ENCODE results near the gene PAK2.
"Not testable (repeated sequence)": the region's sequence is repeated elsewhere in the genome, so short reads cannot be mapped to it uniquely, and the experiment has no call there.

Gene PAK2

DNA sequence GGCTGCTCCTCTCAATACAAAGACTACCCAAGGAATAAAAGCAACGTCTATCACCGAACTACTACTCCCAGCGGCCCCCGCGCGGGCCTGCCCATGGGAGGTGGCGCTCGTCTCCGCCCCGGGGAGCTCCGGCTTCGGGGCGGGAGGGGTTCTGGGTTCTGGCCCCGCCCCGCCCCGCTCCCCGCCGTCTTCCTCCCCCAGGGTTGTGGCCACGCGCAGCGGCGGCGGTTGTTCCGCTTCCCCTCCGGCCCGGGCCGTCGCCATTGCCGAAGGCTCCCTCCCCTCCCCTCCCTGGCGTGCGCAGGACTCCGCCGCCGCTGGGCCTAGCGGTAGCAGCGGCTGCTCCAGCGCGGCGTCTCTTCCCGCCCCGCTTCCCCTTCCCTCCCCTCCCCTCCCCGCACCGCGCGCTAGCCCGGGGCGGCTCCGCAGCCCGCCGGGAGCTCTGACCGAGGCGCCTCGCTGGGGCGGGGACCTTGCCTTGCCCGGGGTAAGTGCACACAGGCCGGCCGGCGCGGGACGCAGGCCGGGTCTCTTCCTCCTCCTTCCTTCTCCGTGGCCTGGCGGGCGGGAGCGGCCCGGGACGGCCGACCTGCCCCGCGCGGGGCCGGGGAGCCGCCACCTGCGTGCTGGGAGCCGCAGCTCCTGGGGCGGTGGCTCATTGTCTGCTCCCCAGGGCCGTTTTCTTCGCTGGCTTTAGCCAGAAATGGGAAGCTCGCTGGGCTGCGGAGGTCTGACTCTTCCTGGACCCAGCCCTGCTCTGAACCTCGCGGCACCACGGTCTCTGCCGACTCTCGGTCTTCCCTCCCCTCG, at the start of gene PAK2:
Gene PAK2, plus strand, starts transcription at position 187 of the 810 bp plus-strand sequence. CDS start 42,790 bp downstream, outside the sequence.
- peak; percentile 90 to 93 for DNase-seq

- no peak for DNase-seq
Measured at GRCh38 chr3:196689941-196690660, 49.6 kb upstream of the PAK2 start.

DNA sequence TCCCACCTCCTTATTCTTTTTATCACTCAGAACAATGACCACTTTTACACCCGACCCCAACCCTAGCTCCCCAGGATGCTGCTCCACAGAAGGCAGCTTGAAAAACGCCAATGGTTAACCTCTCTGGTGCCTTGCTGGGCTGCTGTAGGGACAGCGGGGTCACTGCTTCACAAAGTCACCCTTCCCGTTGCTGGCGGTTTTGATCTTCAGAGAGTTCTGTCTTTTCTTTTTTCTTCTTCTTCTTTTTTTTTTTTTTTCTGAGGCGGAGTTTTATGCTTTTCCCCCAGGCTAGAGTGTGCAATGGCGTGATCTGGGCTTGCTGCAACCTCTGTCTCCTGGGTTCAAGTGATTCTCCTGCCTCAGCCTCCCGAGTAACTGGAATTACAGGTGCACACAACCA, 48.3 kb upstream of the PAK2 start:
- no peak for DNase-seq

GRCh38 chr3:196694202-196694638, 45.4 kb upstream of the PAK2 start:
- DNase-seq = peak; percentile 33 to 65

- DNase-seq = peak; percentile 9 to 38
Measured at GRCh38 chr3:196694941-196695848, 44.5 kb upstream of the PAK2 start.

DNA sequence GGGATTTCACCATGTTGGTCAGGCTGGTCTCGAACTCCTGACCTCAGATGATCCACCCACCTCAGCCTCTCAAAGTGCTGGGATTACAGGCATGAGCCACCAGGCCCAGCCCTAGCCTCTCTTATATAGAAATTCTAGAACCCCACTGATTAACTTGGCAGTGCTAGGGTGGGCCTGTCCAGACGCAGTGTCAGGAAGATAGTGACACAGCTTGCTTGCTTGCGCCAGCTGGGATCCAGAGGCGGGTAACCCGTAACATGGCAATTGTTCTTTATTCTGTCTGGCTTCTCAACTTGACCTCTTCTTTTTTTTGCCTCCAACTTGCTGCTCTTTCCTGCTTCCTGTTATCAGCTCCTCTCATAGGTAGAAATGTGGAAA, 43.8 kb upstream of the PAK2 start:
- no peak for DNase-seq

GRCh38 chr3:196697270-196697669, 42.4 kb upstream of the PAK2 start:
- no peak for DNase-seq

- DNase-seq = no peak
Measured at GRCh38 chr3:196699749-196700148, 39.9 kb upstream of the PAK2 start.

GRCh38 chr3:196700801-196701200, 38.9 kb upstream of the PAK2 start:
- no peak for DNase-seq

- DNase-seq = no peak
Measured at GRCh38 chr3:196706327-196706726, 33.3 kb upstream of the PAK2 start.

DNA sequence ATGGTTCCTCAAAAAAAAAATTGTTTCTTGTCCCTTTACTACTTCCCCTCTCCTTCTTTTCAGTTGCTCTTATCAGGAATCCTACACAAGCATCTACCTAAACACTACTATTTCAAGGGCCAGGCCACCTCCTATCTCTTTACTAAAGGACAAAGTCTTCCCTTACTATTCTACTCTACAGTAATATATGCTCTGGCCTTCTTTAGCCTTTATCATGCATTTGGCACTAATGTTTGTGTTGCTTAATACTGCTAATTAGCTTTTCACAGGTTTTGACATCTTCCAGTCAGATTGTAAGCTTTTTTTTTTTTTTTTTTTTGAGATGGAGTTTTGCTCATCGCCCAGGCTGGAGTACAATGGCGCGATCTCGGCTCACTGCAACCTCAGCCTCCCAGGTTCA, 32.9 kb upstream of the PAK2 start:
- no peak for DNase-seq

- DNase-seq = no peak
Measured at GRCh38 chr3:196707566-196707965, 32.1 kb upstream of the PAK2 start.

DNA sequence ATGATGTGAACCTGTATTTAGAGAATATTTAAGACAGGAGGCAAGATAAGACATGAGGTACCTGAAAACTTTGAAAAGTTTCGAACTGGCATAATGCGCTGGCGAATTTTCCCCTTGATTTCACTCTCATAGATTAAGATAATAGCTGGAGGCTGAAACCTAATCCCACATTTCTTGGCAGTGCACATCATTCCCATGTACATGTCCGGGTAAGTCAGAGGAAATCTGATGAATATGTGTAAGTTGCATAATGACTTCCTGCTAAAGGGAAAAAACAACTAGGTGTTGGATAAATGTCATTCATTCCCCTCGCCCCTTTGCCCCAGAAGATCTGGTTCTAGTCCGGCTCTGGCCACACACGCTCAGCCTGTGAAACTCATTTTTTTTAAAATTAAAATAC, 31.2 kb upstream of the PAK2 start:
- DNase-seq = no peak

GRCh38 chr3:196711838-196712513, 27.7 kb upstream of the PAK2 start, which contains the start of the genes CEP19 and PIGX:
Gene CEP19 (minus strand): TSS chr3:196712250. CDS start chr3:196708657, 3,593 bp downstream.
Gene PIGX (plus strand): TSS chr3:196712377.
- peak; percentile 93 to 94 for DNase-seq

DNA sequence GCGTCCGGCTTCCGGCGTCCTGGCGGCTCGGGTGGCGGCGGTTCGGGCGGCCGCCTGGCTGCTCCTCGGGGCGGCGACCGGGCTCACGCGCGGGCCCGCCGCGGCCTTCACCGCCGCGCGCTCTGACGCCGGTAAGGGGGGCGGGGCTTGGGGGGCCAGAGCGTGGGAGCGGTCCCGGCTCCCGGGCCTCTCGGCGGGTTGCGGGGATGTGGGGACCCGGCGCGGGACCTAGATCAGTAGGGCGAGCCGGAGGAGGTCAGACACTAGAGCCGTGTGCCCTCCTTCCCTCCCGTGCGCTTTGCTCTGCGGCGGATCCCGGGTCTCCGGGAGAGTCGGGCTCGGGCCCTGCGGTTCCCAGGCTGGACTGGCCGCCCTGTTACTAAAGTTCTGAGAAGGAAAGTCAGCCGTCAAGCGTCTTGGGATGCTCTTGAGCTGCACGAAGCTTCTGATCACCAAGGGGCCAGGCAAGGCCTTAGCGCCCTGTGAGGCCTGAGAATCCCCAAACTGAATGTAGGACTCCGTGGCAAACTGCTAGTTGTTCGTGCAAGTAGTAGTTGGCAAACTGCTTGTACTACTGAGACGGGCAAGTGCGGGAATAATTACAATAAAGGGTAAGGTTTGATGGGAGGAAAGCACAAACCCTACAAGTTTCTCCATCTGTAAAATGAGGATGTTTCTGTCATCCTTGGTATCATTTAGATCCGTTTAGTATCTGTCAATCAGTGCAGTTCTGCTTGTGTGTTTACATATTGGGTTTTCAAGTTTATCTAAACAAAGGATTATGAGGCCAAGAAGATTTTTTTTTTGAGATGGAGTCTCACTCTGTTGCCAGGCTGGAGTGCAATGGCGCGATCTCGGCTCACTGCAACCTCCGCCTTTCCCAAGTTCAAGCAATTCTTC, 26.9 kb upstream of the PAK2 start:
- DNase-seq = peak; percentile 68 to 79

DNA sequence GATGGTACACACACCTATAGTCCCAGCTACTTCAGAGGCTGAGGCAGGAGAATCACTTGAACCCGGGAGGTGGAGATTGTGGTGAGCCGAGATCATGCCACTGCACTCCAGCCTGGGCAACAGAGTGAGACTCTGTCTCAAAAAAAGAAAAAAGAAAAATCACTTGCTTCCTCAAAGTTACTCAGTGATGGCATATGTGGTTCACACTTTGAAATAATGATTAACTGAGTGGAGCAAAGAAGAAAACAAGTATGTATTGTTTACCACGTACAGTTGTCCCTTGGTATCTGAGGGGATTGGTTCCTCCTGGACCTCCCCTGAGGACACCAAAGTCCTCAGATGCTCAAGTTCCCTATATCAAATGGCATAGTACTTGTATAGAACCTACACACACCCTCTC, 22.5 kb upstream of the PAK2 start:
- not testable (repeated sequence) for DNase-seq

- DNase-seq = no peak
Measured at GRCh38 chr3:196721097-196721496, 18.6 kb upstream of the PAK2 start.

- DNase-seq = peak in 1 of 2 donors; percentile 40
Measured at GRCh38 chr3:196726788-196727675, 12.6 kb upstream of the PAK2 start.

GRCh38 chr3:196735751-196736150, 3.9 kb upstream of the PAK2 start:
- no peak for DNase-seq

Data from CD4-positive, alpha-beta T cell treated with Interferon alpha-2 for 1 hour (primary cell).